ENCODE measurements around the gene ASB18.

DNA sequence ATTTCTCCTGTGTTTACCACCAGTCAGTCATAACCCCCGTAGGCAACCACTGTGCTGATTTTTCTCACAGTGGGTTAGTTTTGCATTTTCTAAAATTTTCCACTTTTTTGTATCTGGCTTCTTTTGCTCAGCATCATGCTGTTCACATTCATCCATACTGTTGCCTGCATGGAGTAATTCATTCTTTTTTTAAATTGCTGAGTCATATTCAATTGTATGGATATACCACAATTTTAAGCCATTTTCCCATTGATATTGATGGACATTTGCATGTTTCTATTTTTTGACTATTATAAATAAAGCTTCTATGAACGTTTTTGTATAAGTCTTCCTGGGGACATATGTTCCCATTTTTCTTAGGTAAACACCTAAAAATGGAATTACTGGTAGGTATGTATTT lies 40.5 kb downstream of the ASB18 start:
- TF ChIP-seq POLR2AphosphoS5 (IDR thresholded peaks at IDR 0.05; ENCODE audit: borderline replicate concordance, low read depth, low read length) (no peak), EZH2 (IDR thresholded peaks at IDR 0.05) (no peak)
